GM18511 (cell line): Measurements from ENCODE around the gene DBI.
"Not testable (repeated sequence)": the region's sequence is repeated elsewhere in the genome, so short reads cannot be mapped to it uniquely, and the experiment has no call there.

Source experiments
- ATAC-seq: cut with Tn5 transposase; IDR thresholded peaks from one replicate; pipeline ENCODE4 v1.9.1; 2021; ENCODE audit warnings: mild to moderate bottlenecking, moderate library complexity; ENCODE audit not compliant: unreplicated experiment

Gene DBI

GRCh38 chr2:119364798-119365197 lies 2.0 kb upstream of the DBI start:
- no peak for ATAC-seq

GRCh38 chr2:119365436-119365835 lies 1.3 kb upstream of the DBI start:
- no peak for ATAC-seq

GRCh38 chr2:119366161-119366648 lies 572 bp upstream of the DBI start:
- peak; percentile 8 for ATAC-seq

GRCh38 chr2:119367472-119368099 lies 809 bp downstream of the DBI start:
- ATAC-seq: peak; percentile 40

- no peak for ATAC-seq
Measured at GRCh38 chr2:119369845-119370244, 3.1 kb downstream of the DBI start.

GRCh38 chr2:119371111-119371510 lies 4.3 kb downstream of the DBI start:
- no peak for ATAC-seq

GRCh38 chr2:119372778-119373568 lies 6.2 kb downstream of the DBI start:
- no peak for ATAC-seq

GRCh38 chr2:119373907-119374745 lies 7.3 kb downstream of the DBI start:
- not testable (repeated sequence) for ATAC-seq

GRCh38 chr2:119376406-119376805 lies 9.6 kb downstream of the DBI start:
- ATAC-seq: not testable (repeated sequence)

- ATAC-seq: no peak
Measured at GRCh38 chr2:119376810-119377209, 10.0 kb downstream of the DBI start.

GRCh38 chr2:119377294-119377992 lies 10.7 kb downstream of the DBI start:
- ATAC-seq: no peak

- ATAC-seq: no peak
Measured at GRCh38 chr2:119377993-119378345, 11.2 kb downstream of the DBI start.

GRCh38 chr2:119378566-119378965 lies 11.8 kb downstream of the DBI start:
- ATAC-seq: no peak

- no peak for ATAC-seq
Measured at GRCh38 chr2:119383410-119384140, 16.8 kb downstream of the DBI start.

- ATAC-seq: no peak
Measured at GRCh38 chr2:119384971-119385370, 18.2 kb downstream of the DBI start.

GRCh38 chr2:119385466-119385865 lies 18.7 kb downstream of the DBI start:
- ATAC-seq: no peak

- ATAC-seq: peak; percentile 88
Measured at GRCh38 chr2:119387381-119388129, 20.8 kb downstream of the DBI start.

GRCh38 chr2:119389615-119390306 lies 23.0 kb downstream of the DBI start:
- ATAC-seq: no peak
